HL-60 (cell line): ENCODE data around the gene SLC22A3.

ENCODE experiments used
- POLR2AphosphoS5 ChIP-seq: IDR thresholded peaks from 2 replicates; pipeline ENCODE4 v1.6.1; 2012; ENCODE audit warnings: low read depth
- REST ChIP-seq: IDR thresholded peaks from 2 replicates; pipeline ENCODE4 v1.6.1; 2012; ENCODE audit warnings: low read depth; ENCODE audit not compliant: insufficient replicate concordance
- TF ChIP-seq, protein P1 (sequence below): IDR thresholded peaks from one replicate; pipeline ENCODE4 v1.5.1; 2011; ENCODE audit warnings: low read length, control low read depth, inconsistent platforms; ENCODE audit not compliant: insufficient read depth

DNA sequence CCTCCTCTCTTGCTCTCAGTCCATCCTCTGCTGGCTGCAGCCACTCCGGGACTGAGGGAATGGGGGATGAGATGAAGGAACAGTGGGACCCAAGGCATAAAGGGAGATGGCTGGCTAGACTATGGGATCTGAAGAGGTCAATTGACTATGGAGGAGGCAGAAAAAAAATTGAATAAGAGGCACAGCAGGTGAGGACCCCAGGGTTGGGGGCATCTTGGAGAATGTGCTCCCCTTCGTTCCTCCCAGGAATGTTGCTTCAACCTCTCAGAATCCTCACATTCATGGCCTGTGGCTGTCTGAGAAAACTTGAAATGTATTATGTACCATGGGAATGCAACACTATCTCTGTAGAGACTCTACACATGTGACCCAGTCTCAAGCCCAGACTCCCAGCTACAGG lies 121.0 kb downstream of the SLC22A3 start:
- TF ChIP-seq, protein P1, sequence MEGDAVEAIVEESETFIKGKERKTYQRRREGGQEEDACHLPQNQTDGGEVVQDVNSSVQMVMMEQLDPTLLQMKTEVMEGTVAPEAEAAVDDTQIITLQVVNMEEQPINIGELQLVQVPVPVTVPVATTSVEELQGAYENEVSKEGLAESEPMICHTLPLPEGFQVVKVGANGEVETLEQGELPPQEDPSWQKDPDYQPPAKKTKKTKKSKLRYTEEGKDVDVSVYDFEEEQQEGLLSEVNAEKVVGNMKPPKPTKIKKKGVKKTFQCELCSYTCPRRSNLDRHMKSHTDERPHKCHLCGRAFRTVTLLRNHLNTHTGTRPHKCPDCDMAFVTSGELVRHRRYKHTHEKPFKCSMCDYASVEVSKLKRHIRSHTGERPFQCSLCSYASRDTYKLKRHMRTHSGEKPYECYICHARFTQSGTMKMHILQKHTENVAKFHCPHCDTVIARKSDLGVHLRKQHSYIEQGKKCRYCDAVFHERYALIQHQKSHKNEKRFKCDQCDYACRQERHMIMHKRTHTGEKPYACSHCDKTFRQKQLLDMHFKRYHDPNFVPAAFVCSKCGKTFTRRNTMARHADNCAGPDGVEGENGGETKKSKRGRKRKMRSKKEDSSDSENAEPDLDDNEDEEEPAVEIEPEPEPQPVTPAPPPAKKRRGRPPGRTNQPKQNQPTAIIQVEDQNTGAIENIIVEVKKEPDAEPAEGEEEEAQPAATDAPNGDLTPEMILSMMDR = no peak
- TF ChIP-seq REST = no peak
- TF ChIP-seq POLR2AphosphoS5 = no peak
